GM12878 (cell line): ENCODE data around the gene CNTNAP5.

Experiments
- CBX5 ChIP-seq: sonication (generic); IDR thresholded peaks from 2 replicates; pipeline ENCODE4 v1.6.1; 2016; ENCODE audit warnings: low read depth, moderate library complexity, mild to moderate bottlenecking, inconsistent platforms
- EZH2 ChIP-seq: IDR thresholded peaks from 2 replicates; pipeline ENCODE4 v1.6.1; 2012; ENCODE audit warnings: low read depth, mild to moderate bottlenecking, control low read depth, inconsistent platforms, low read length, borderline replicate concordance; ENCODE audit not compliant: control insufficient read depth
- POLR2AphosphoS5 ChIP-seq: IDR thresholded peaks from 2 replicates; pipeline ENCODE4 v1.6.1; 2011; ENCODE audit warnings: mild to moderate bottlenecking, low read length, inconsistent platforms
- POU2F2 ChIP-seq: IDR thresholded peaks from 3 replicates; pipeline ENCODE4 v1.6.1; 2011; ENCODE audit warnings: low read depth, mild to moderate bottlenecking, low read length, borderline replicate concordance
- SMC3 ChIP-seq: IDR thresholded peaks from 2 replicates; pipeline ENCODE4 v1.6.1; 2011; ENCODE audit warnings: low read length, improper control_type of control experiment, borderline replicate concordance
- TF ChIP-seq, protein P1 (sequence below), 3 experiments: IDR thresholded peaks in 2 of 3; conservative IDR thresholded peaks in 1 of 3; 2 replicates each; pipeline ENCODE4 v1.5.1; 2011; ENCODE audit warnings: low read depth in 3 of 3, low read length in 3 of 3, mild to moderate bottlenecking in 3 of 3, control low read depth in 2 of 3, moderate library complexity in 2 of 3, inconsistent platforms in 1 of 3, mixed read lengths in 1 of 3; ENCODE audit not compliant: control insufficient read depth in 2 of 3, insufficient read depth in 1 of 3; ENCODE audit errors: extremely low read depth in 1 of 3

DNA sequence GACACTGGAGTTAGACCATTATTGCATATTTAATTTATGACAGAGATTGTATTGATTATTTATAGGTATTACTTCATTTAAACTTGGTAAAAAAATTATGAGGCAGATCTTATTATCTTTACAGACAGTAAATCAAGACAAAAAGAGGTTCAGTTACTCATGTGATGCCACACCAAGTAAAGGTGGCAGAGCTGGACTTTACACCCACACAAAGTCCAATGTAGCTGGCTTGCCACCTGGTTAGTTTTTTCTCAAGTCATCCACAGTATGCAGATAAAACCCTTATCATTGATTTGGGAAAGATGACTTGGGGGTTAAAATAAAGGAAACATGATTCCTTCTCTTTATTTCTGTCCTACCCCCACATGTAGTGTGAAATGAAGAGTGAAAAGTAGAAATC lies 137.2 kb downstream of the CNTNAP5 start:
- TF ChIP-seq SMC3 (no peak), POU2F2 (no peak), POLR2AphosphoS5 (no peak), EZH2 (no peak), CBX5 (no peak)
- TF ChIP-seq, protein P1, sequence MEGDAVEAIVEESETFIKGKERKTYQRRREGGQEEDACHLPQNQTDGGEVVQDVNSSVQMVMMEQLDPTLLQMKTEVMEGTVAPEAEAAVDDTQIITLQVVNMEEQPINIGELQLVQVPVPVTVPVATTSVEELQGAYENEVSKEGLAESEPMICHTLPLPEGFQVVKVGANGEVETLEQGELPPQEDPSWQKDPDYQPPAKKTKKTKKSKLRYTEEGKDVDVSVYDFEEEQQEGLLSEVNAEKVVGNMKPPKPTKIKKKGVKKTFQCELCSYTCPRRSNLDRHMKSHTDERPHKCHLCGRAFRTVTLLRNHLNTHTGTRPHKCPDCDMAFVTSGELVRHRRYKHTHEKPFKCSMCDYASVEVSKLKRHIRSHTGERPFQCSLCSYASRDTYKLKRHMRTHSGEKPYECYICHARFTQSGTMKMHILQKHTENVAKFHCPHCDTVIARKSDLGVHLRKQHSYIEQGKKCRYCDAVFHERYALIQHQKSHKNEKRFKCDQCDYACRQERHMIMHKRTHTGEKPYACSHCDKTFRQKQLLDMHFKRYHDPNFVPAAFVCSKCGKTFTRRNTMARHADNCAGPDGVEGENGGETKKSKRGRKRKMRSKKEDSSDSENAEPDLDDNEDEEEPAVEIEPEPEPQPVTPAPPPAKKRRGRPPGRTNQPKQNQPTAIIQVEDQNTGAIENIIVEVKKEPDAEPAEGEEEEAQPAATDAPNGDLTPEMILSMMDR (IDR thresholded peaks at IDR 0.05 in 2 of 3, conservative IDR thresholded peaks at IDR 0.05 in 1 of 3; ENCODE audit: control insufficient read depth in 2 of 3, extremely low read depth in 1 of 3, insufficient read depth in 1 of 3, low read depth in 3 of 3, low read length in 3 of 3): no peak
